HepG2 (cell line): ENCODE results near the gene TGIF1. TPM values are rescaled to one million over a fixed set of nuclear protein-coding genes. Genes with fewer than 3 reads are reported as not detected.
A peak's percentile ranks its signal among the peaks of the same experiment; 100 is the strongest.

Source experiments
- ELF4 ChIP-seq: sonication (generic); formaldehyde crosslinking; IDR thresholded peaks from 2 replicates; pipeline ENCODE4 v1.5.0; 2020; ENCODE audit warnings: missing genetic modification reagents, mild to moderate bottlenecking, moderate library complexity, borderline replicate concordance
- EP300 ChIP-seq, 3 experiments: sonication (generic) in 1 of 3; formaldehyde crosslinking in 1 of 3; IDR thresholded peaks; 2 replicates each; pipeline versions ENCODE4 v1.5.1 to v1.6.1; 2011 to 2020; ENCODE audit warnings: low read depth in 2 of 3, low read length in 2 of 3, borderline replicate concordance in 1 of 3, improper control_type of control experiment in 1 of 3, mild to moderate bottlenecking in 1 of 3, missing genetic modification reagents in 1 of 3, moderate library complexity in 1 of 3
- PCBP1 ChIP-seq: fragments of 200-400 bp; formaldehyde crosslinking; IDR thresholded peaks from 2 replicates; pipeline ENCODE4 v1.6.1; 2017; ENCODE audit warnings: mild to moderate bottlenecking, low read depth, low read length, borderline replicate concordance
- PRPF4 ChIP-seq: fragments of 200-400 bp; formaldehyde crosslinking; IDR thresholded peaks from 2 replicates; pipeline ENCODE4 v1.6.1; 2016; ENCODE audit warnings: low read length, low read depth; ENCODE audit not compliant: poor library complexity, severe bottlenecking
- SIN3B ChIP-seq: fragments of 150-350 bp; IDR thresholded peaks from 2 replicates; pipeline ENCODE4 v1.6.1; 2014; ENCODE audit warnings: low read length
- SP2 ChIP-seq: sonication (generic); formaldehyde crosslinking; IDR thresholded peaks from 2 replicates; pipeline ENCODE4 v1.5.1; 2020; ENCODE audit warnings: mild to moderate bottlenecking, missing genetic modification reagents
- ZFP36 ChIP-seq: fragments of 150-350 bp; IDR thresholded peaks from 2 replicates; pipeline ENCODE4 v1.6.1; 2018; ENCODE audit warnings: borderline replicate concordance, low read length, low read depth; ENCODE audit not compliant: partially characterized antibody
- ZFP41 ChIP-seq: sonication (generic); formaldehyde crosslinking; IDR thresholded peaks from 2 replicates; pipeline ENCODE4 v1.4.0; 2020; ENCODE audit warnings: mild to moderate bottlenecking, missing genetic modification reagents, borderline replicate concordance
- ZNF431 ChIP-seq: sonication (generic); formaldehyde crosslinking; IDR thresholded peaks from 2 replicates; pipeline ENCODE4 v1.9.0; 2022; ENCODE audit warnings: missing genetic modification reagents, low read depth, mild to moderate bottlenecking, borderline replicate concordance
- ZNF451 ChIP-seq: sonication (generic); formaldehyde crosslinking; IDR thresholded peaks from 2 replicates; pipeline ENCODE4 v1.5.0; 2020; ENCODE audit warnings: mild to moderate bottlenecking, missing genetic modification reagents
- ZNF460 ChIP-seq: sonication (generic); formaldehyde crosslinking; IDR thresholded peaks from 2 replicates; pipeline ENCODE4 v1.5.1; 2020; ENCODE audit warnings: missing genetic modification reagents, mild to moderate bottlenecking, borderline replicate concordance
- ZNF546 ChIP-seq: sonication (generic); formaldehyde crosslinking; conservative IDR thresholded peaks from 2 replicates; pipeline ENCODE4 v1.8.1; 2023; ENCODE audit warnings: mild to moderate bottlenecking, missing genetic modification reagents
- ZNF644 ChIP-seq: IDR thresholded peaks from 2 replicates; pipeline ENCODE4 v1.6.1; 2016; ENCODE audit warnings: low read depth
- polyA plus RNA-seq, 8 experiments: library from polyadenylated mRNA; depleted of rRNA in 3 of 8; stranded (reverse) in 7 of 8; unstranded in 1 of 8; fragments of >200 nt; fragmentation: Illumina TruSeq in 4 of 8; extraction: Trizol in 4 of 8; gene quantifications; 2 replicates each; pipeline versions ENCODE4 v1.2.1 to v1.2.3, GENCODE V29; 2011 to 2016; ENCODE audit warnings: low read depth in 4 of 8, missing spikeins in 1 of 8, mixed read lengths in 1 of 8; ENCODE audit not compliant: insufficient read depth in 1 of 8
- total RNA-seq, 5 experiments: library from RNA; depleted of rRNA; stranded (reverse); fragments of >200 nt; fragmentation: Illumina TruSeq; extraction: Trizol; gene quantifications; 2 replicates each; pipeline ENCODE4 v1.2.3, GENCODE V29; 2016; ENCODE audit warnings: low read depth in 1 of 5
- TF ChIP-seq, protein P1 (sequence below): sonication (generic); formaldehyde crosslinking; IDR thresholded peaks from 2 replicates; pipeline ENCODE4 v1.4.0; 2020; ENCODE audit warnings: mild to moderate bottlenecking, missing genetic modification reagents, borderline replicate concordance
- TF ChIP-seq, protein P2 (sequence below): sonication (generic); formaldehyde crosslinking; conservative IDR thresholded peaks from 2 replicates; pipeline ENCODE4 v1.8.0; 2022; ENCODE audit warnings: low read depth, missing genetic modification reagents
- TF ChIP-seq, protein P3 (sequence below): sonication (generic); formaldehyde crosslinking; IDR thresholded peaks from 2 replicates; pipeline ENCODE4 v1.4.0; 2020; ENCODE audit warnings: missing genetic modification reagents
- TF ChIP-seq, protein P4 (sequence below): sonication (generic); formaldehyde crosslinking; IDR thresholded peaks from 2 replicates; pipeline ENCODE4 v1.5.0; 2020; ENCODE audit warnings: missing genetic modification reagents

Gene TGIF1
- total and polyA plus RNA-seq, 2 of the 13 experiments (the other 11 are each of a cell fraction or from before 2014, with no cell fraction given): 50.0 to 76.1 TPM

DNA sequence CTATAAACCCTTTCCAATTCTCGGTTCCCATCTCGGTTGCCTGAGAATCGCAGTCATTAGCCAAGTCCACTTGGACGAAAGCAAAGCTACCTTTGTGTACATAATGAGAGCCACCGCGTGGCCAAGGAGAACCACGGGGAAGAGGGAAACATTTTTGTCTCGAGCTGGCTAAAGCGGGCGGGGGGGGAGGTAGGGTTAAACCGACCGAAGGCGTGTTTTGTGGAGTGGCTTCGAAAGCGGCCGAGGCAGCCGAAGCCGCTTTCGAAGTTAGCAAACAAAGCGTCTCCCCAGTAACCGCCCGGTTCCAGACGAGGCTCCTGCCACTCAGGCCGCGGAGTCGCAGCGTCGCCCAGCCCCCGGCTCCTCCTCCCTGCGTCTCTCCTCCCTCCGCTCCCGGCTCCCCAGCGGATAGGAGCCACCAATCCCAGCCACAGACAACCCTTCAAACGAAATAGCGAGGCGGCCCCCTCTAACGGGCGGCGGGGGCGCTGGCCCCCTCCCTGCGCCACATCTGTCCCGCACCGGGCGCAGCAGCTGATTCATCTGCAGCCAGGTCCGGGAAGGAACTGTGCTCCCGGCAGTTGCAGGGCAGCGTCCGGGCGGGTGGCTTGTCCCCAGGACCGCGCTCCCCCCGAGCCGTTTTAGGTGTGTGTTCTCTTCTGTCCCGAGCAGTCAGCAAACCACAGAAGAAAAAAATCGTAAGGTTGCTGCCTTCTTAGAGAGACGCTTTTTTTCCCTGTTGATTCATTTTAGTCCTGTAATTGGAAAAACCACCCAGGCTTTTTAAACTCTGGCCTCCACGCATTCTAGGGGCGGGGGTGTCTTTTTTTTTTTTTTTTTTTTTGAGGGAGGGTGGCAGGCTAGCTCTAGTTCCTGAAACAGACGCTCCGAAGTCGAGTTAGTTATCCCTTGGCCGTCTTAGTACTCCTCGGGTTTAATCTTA lies 1.8 kb upstream of the TGIF1 start (continued):
- TF ChIP-seq, protein P1, sequence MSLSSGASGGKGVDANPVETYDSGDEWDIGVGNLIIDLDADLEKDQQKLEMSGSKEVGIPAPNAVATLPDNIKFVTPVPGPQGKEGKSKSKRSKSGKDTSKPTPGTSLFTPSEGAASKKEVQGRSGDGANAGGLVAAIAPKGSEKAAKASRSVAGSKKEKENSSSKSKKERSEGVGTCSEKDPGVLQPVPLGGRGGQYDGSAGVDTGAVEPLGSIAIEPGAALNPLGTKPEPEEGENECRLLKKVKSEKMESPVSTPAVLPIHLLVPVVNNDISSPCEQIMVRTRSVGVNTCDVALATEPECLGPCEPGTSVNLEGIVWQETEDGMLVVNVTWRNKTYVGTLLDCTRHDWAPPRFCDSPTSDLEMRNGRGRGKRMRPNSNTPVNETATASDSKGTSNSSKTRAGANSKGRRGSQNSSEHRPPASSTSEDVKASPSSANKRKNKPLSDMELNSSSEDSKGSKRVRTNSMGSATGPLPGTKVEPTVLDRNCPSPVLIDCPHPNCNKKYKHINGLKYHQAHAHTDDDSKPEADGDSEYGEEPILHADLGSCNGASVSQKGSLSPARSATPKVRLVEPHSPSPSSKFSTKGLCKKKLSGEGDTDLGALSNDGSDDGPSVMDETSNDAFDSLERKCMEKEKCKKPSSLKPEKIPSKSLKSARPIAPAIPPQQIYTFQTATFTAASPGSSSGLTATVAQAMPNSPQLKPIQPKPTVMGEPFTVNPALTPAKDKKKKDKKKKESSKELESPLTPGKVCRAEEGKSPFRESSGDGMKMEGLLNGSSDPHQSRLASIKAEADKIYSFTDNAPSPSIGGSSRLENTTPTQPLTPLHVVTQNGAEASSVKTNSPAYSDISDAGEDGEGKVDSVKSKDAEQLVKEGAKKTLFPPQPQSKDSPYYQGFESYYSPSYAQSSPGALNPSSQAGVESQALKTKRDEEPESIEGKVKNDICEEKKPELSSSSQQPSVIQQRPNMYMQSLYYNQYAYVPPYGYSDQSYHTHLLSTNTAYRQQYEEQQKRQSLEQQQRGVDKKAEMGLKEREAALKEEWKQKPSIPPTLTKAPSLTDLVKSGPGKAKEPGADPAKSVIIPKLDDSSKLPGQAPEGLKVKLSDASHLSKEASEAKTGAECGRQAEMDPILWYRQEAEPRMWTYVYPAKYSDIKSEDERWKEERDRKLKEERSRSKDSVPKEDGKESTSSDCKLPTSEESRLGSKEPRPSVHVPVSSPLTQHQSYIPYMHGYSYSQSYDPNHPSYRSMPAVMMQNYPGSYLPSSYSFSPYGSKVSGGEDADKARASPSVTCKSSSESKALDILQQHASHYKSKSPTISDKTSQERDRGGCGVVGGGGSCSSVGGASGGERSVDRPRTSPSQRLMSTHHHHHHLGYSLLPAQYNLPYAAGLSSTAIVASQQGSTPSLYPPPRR (CRISPR knock-in tag): peak; percentile 67
- TF ChIP-seq ZFP36 (no peak), PRPF4 (no peak), EP300 (IDR thresholded peaks at IDR 0.05; ENCODE audit: low read depth in 2 of 2, low read length in 2 of 2) (peak in 1 of 2 experiments; percentile 44; a peak in 2 of 4 replicates), EP300 (CRISPR knock-in tag; IDR thresholded peaks at IDR 0.05; ENCODE audit: borderline replicate concordance) (peak; percentile 66; the same call in 1 of the 2 replicates), ZNF546 (no peak; the same call in 1 of the 2 replicates), ELF4 (no peak), ZNF460 (CRISPR knock-in tag) (no peak), ZNF644 (CRISPR knock-in tag) (peak; percentile 31; the same call in 1 of the 2 replicates), SIN3B (no peak), ZFP41 (CRISPR knock-in tag) (no peak), PCBP1 (peak; percentile 73; the same call in 1 of the 2 replicates), ZNF451 (CRISPR knock-in tag) (no peak), SP2 (CRISPR knock-in tag) (no peak), ZNF431 (CRISPR knock-in tag) (no peak)
- TF ChIP-seq, protein P2, sequence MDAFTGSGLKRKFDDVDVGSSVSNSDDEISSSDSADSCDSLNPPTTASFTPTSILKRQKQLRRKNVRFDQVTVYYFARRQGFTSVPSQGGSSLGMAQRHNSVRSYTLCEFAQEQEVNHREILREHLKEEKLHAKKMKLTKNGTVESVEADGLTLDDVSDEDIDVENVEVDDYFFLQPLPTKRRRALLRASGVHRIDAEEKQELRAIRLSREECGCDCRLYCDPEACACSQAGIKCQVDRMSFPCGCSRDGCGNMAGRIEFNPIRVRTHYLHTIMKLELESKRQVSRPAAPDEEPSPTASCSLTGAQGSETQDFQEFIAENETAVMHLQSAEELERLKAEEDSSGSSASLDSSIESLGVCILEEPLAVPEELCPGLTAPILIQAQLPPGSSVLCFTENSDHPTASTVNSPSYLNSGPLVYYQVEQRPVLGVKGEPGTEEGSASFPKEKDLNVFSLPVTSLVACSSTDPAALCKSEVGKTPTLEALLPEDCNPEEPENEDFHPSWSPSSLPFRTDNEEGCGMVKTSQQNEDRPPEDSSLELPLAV (CRISPR knock-in tag): no peak
- TF ChIP-seq, protein P3, sequence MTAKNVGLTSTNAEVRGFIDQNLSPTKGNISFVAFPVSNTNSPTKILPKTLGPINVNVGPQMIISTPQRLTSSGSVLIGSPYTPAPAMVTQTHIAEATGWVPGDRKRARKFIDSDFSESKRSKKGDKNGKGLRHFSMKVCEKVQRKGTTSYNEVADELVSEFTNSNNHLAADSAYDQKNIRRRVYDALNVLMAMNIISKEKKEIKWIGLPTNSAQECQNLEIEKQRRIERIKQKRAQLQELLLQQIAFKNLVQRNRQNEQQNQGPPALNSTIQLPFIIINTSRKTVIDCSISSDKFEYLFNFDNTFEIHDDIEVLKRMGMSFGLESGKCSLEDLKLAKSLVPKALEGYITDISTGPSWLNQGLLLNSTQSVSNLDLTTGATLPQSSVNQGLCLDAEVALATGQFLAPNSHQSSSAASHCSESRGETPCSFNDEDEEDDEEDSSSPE (CRISPR knock-in tag): peak; percentile 76
- TF ChIP-seq, protein P4, sequence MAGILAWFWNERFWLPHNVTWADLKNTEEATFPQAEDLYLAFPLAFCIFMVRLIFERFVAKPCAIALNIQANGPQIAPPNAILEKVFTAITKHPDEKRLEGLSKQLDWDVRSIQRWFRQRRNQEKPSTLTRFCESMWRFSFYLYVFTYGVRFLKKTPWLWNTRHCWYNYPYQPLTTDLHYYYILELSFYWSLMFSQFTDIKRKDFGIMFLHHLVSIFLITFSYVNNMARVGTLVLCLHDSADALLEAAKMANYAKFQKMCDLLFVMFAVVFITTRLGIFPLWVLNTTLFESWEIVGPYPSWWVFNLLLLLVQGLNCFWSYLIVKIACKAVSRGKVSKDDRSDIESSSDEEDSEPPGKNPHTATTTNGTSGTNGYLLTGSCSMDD (CRISPR knock-in tag): no peak
